Gastroesophageal sphincter (tissue), 3 donors: Measurements from ENCODE around the gene CDCA8.

ENCODE experiments used
- CTCF ChIP-seq, 4 experiments: fragments of 200-600 bp in 2 of 4; fragments of 450-650 bp in 2 of 4; sonication (generic) in 1 of 4; IDR thresholded peaks; one replicate each; pipeline ENCODE4 v1.5.1; 2017 to 2019; ENCODE audit warnings: antibody characterized with exemption in 4 of 4, mild to moderate bottlenecking in 2 of 4, moderate library complexity in 2 of 4
- POLR2A ChIP-seq, 2 donors: fragments of 450-650 bp; IDR thresholded peaks; one replicate each; pipeline ENCODE4 v1.6.1; 2017; ENCODE audit warnings: antibody characterized with exemption in 2 of 2, mild to moderate bottlenecking in 2 of 2, moderate library complexity in 1 of 2
- POLR2AphosphoS5 ChIP-seq: sonication (generic); formaldehyde crosslinking; IDR thresholded peaks from one replicate; pipeline ENCODE4 v1.6.1; 2017; ENCODE audit warnings: antibody characterized with exemption

DNA sequence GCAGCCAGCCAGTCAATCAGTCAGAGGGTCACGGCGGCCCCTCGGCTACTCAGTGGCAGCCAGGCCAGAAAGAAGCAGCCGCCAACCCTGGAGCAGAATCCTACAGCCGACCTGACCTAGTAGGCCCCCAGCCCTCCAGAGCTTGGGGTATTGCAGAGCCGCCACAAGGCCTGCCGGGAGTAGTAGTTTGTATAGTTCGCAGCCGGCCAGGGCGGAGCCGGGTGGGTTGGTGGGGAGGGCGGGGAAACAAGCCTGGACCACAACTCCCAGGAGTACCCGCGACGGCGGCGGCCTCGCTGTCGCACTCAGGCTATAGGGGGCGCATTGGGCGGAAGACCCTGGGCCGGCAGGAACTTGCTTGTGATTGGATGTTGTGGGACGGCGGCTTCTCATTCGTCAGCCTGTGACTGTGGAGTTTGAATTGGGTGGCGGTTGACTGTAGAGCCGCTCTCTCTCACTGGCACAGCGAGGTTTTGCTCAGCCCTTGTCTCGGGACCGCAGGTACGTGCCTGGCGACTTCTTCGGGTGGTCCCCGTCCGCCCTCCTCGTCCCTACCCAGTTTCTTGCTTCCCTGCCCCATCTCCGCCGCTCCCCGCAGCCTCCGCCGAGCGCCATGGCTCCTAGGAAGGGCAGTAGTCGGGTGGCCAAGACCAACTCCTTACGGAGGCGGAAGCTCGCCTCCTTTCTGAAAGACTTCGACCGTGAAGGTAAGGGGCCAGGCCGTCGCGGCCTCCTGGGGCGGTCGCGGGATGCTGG, at the start of gene CDCA8:
- peak in 3 of 4 experiments; percentile 51 to 75 (median 65) for TF ChIP-seq CTCF (IDR thresholded peaks at IDR 0.05)
- TF ChIP-seq POLR2A (IDR thresholded peaks at IDR 0.05) = peak in 1 of 2 donors; percentile 9
- TF ChIP-seq POLR2AphosphoS5 = peak; percentile 41
